Measurements from ENCODE around the gene CRYBB3. TPM values are rescaled to one million over a fixed set of nuclear protein-coding genes. Genes with fewer than 3 reads are reported as not detected.
A peak's percentile ranks its signal among the peaks of the same experiment; 100 is the strongest.
"Not testable (repeated sequence)": the region's sequence is repeated elsewhere in the genome, so short reads cannot be mapped to it uniquely, and the experiment has no call there.

Gene CRYBB3
- total RNA-seq, 1 donor from 2014 or later: 0.43 TPM

DNA sequence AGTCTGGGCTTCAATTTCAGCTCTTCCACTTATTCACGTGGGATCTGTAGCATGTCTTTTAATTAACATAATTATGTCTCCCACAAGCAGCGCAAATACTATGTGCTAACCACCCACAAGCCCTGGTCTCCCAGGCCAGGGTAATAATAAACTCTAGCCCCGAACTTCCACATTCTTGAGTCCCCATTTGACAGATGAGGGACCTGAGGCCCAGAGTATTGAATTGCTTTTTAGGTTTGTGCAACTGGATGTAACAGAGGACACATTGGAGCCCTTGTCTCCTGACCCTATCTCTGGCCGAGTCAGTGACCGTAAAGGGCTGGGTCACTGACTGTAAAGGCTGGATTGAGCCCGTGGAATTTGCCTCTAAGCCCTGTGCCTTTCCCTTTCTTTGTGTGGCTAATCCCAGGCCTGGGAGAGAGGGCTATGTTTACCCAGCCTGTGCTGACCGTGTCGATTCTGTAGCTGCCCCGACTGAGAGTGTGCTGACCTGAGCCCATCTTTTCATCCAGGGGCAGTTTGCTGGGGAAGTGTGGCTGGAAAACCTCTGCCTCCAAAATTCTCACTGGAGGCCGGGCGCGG, 23.7 kb downstream of the CRYBB3 start:
- FAIRE-seq: no peak
- no peak overlapping the region for H3K27ac ChIP-seq (ENCODE audit: low read depth, low read length)
- no peak overlapping the region for H3K4me3 Mint-ChIP-seq (ENCODE audit: unreplicated experiment)
- H3K79me2 ChIP-seq (ENCODE audit: insufficient read depth, low read length): no peaks in the 10 kb centered on the region
- H2AFZ ChIP-seq (ENCODE audit: low read depth, low read length): no peak overlapping the region
- H3K4me3 ChIP-seq (ENCODE audit: insufficient read depth, low read depth, low read length): no peak overlapping the region
- H4K20me1 ChIP-seq (ENCODE audit: insufficient read depth, low read length): no peaks in the 10 kb centered on the region
- no peak overlapping the region for H3K27ac Mint-ChIP-seq (ENCODE audit: unreplicated experiment)
- H3K9me3 ChIP-seq (ENCODE audit: insufficient read depth, low read depth, low read length): no peaks in the 10 kb centered on the region
- H3K4me1 ChIP-seq (ENCODE audit: insufficient read depth, low read length): no peaks in the 10 kb centered on the region
- H3K4me1 Mint-ChIP-seq (ENCODE audit: low read depth, unreplicated experiment): no peaks in the 10 kb centered on the region
- no peak for DNase-seq (ENCODE audit: low read depth)
- H3K9ac ChIP-seq (ENCODE audit: low read length): no peak overlapping the region
- H3K9me3 Mint-ChIP-seq (ENCODE audit: unreplicated experiment): no peaks in the 10 kb centered on the region
- H3K27me3 ChIP-seq (ENCODE audit: insufficient read depth, low read length): peaks cover 15% of the 10 kb centered on the region
- TF ChIP-seq EZH2 (IDR thresholded peaks at IDR 0.05; ENCODE audit: insufficient read depth, low read length): no peak
- TF ChIP-seq, protein P1, sequence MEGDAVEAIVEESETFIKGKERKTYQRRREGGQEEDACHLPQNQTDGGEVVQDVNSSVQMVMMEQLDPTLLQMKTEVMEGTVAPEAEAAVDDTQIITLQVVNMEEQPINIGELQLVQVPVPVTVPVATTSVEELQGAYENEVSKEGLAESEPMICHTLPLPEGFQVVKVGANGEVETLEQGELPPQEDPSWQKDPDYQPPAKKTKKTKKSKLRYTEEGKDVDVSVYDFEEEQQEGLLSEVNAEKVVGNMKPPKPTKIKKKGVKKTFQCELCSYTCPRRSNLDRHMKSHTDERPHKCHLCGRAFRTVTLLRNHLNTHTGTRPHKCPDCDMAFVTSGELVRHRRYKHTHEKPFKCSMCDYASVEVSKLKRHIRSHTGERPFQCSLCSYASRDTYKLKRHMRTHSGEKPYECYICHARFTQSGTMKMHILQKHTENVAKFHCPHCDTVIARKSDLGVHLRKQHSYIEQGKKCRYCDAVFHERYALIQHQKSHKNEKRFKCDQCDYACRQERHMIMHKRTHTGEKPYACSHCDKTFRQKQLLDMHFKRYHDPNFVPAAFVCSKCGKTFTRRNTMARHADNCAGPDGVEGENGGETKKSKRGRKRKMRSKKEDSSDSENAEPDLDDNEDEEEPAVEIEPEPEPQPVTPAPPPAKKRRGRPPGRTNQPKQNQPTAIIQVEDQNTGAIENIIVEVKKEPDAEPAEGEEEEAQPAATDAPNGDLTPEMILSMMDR (IDR thresholded peaks at IDR 0.05; ENCODE audit: insufficient read depth, low read depth, low read length): no peak
- peaks cover 66% of the 10 kb centered on the region for H3K27me3 Mint-ChIP-seq (ENCODE audit: low read depth, unreplicated experiment)
- no peak overlapping the region for H3K4me2 ChIP-seq (ENCODE audit: low read length)
- no peaks in the 10 kb centered on the region for H3K36me3 ChIP-seq (ENCODE audit: insufficient read depth, low read length)
- H3K36me3 Mint-ChIP-seq (ENCODE audit: low read depth, unreplicated experiment): no peaks in the 10 kb centered on the region

DNA sequence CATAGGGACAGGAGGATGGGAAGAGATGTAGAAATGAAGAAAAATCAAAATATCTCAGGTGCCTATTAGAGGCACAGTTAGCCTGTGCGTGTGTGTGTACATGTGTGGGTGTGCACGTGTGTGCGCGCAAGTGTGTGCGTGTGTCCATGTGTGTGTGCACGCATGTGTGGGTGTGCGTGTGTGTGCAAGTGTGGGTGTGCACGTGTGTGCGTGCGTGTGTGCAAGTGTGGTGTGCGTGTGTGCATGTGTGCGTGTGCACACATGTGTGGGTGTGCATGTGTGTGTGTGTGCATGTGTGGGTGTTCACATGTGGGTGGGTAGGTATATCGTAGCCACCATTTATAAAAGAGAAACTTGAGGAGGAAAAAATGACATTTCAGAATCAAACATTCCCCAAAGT, 29.2 kb downstream of the CRYBB3 start:
- H3K36me3 ChIP-seq (ENCODE audit: insufficient read depth, low read length): no peaks in the 10 kb centered on the region
- H3K9me3 ChIP-seq (ENCODE audit: insufficient read depth, low read depth, low read length): no peaks in the 10 kb centered on the region
- no peaks in the 10 kb centered on the region for H4K20me1 ChIP-seq (ENCODE audit: insufficient read depth, low read length)
- H3K9ac ChIP-seq (ENCODE audit: low read length): no peak overlapping the region
- Mint-ChIP-seq H3K4me3 (ENCODE audit: unreplicated experiment) (no peak overlapping the region), H3K9me3 (ENCODE audit: unreplicated experiment) (no peaks in the 10 kb centered on the region), H3K36me3 (ENCODE audit: low read depth, unreplicated experiment) (no peaks in the 10 kb centered on the region), H3K27ac (ENCODE audit: unreplicated experiment) (peak overlapping the region; percentile 21), H3K4me1 (ENCODE audit: low read depth, unreplicated experiment) (peaks cover 5% of the 10 kb centered on the region), H3K27me3 (ENCODE audit: low read depth, unreplicated experiment) (peaks cover 41% of the 10 kb centered on the region)
- TF ChIP-seq EZH2 (IDR thresholded peaks at IDR 0.05; ENCODE audit: insufficient read depth, low read length): no peak
- TF ChIP-seq, protein P1 (IDR thresholded peaks at IDR 0.05; ENCODE audit: insufficient read depth, low read depth, low read length): no peak
- no peak overlapping the region for H3K27ac ChIP-seq (ENCODE audit: low read depth, low read length)
- DNase-seq (ENCODE audit: low read depth) (no peak), FAIRE-seq (no peak)
- no peak overlapping the region for H2AFZ ChIP-seq (ENCODE audit: low read depth, low read length)
- no peak overlapping the region for H3K4me3 ChIP-seq (ENCODE audit: insufficient read depth, low read depth, low read length)
- H3K4me1 ChIP-seq (ENCODE audit: insufficient read depth, low read length): no peaks in the 10 kb centered on the region
- peaks cover 5% of the 10 kb centered on the region for H3K27me3 ChIP-seq (ENCODE audit: insufficient read depth, low read length)
- no peak overlapping the region for H3K4me2 ChIP-seq (ENCODE audit: low read length)
- no peaks in the 10 kb centered on the region for H3K79me2 ChIP-seq (ENCODE audit: insufficient read depth, low read length)

DNA sequence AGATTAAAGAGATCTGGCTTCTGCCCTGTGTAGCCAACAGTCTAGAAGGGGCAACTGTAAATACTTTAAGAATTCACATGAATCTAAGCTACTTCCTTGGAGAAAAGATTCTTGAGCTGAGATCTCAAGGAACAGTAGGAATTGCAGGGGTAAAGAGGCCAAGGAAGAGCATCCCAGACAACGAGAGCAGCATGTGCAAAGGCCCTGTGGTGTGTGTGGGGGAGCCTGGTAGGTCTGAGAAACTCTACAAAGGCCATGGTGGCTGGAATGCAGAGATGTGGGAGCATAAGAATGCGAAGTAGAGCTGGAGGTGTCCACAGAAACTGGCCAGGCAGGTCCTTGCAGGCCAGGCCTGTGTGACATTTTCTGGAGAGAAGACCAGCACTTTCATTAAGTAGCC, 31.1 kb downstream of the CRYBB3 start:
- H3K4me1 ChIP-seq (ENCODE audit: insufficient read depth, low read length); H3K4me2 ChIP-seq (ENCODE audit: low read length); H3K9ac ChIP-seq (ENCODE audit: low read length); H4K20me1 ChIP-seq (ENCODE audit: insufficient read depth, low read length); H3K36me3 Mint-ChIP-seq (ENCODE audit: low read depth, unreplicated experiment); H3K9me3 Mint-ChIP-seq (ENCODE audit: unreplicated experiment); H3K79me2 ChIP-seq (ENCODE audit: insufficient read depth, low read length); H3K36me3 ChIP-seq (ENCODE audit: insufficient read depth, low read length); H3K4me1 Mint-ChIP-seq (ENCODE audit: low read depth, unreplicated experiment); H3K4me3 Mint-ChIP-seq (ENCODE audit: unreplicated experiment); H3K27me3 ChIP-seq (ENCODE audit: insufficient read depth, low read length); DNase-seq (ENCODE audit: low read depth); H2AFZ ChIP-seq (ENCODE audit: low read depth, low read length); H3K27ac ChIP-seq (ENCODE audit: low read depth, low read length); H3K4me3 ChIP-seq (ENCODE audit: insufficient read depth, low read depth, low read length); FAIRE-seq; H3K27ac Mint-ChIP-seq (ENCODE audit: unreplicated experiment); H3K9me3 ChIP-seq (ENCODE audit: insufficient read depth, low read depth, low read length): not testable (repeated sequence)
- peaks cover 29% of the 10 kb centered on the region for H3K27me3 Mint-ChIP-seq (ENCODE audit: low read depth, unreplicated experiment)

Data from astrocyte (in vitro differentiated cells and primary cell).